ENCODE results near the gene FLYWCH2.

- TF ChIP-seq, protein P1, sequence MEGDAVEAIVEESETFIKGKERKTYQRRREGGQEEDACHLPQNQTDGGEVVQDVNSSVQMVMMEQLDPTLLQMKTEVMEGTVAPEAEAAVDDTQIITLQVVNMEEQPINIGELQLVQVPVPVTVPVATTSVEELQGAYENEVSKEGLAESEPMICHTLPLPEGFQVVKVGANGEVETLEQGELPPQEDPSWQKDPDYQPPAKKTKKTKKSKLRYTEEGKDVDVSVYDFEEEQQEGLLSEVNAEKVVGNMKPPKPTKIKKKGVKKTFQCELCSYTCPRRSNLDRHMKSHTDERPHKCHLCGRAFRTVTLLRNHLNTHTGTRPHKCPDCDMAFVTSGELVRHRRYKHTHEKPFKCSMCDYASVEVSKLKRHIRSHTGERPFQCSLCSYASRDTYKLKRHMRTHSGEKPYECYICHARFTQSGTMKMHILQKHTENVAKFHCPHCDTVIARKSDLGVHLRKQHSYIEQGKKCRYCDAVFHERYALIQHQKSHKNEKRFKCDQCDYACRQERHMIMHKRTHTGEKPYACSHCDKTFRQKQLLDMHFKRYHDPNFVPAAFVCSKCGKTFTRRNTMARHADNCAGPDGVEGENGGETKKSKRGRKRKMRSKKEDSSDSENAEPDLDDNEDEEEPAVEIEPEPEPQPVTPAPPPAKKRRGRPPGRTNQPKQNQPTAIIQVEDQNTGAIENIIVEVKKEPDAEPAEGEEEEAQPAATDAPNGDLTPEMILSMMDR (conservative IDR thresholded peaks at IDR 0.05; ENCODE audit: low read depth, low read length) = no peak
- TF ChIP-seq EZH2 (IDR thresholded peaks at IDR 0.05; ENCODE audit: borderline replicate concordance, low read depth, low read length, poor library complexity, severe bottlenecking) = no peak
Measured at GRCh38 chr16:2942045-2942444, 59.0 kb downstream of the FLYWCH2 start.
